SKM-1 treated with dmso at 0.1 percent for 144 hours (cell line): ENCODE results near the gene USP19.

Experiments used
- DNase-seq: peaks from one replicate; lab custom pipeline; 2025; ENCODE audit not compliant: unreplicated experiment; lab: John Stamatoyannopoulos, UW

USP19 gene

GRCh38 chr3:49120438-49121131 lies at the start of gene USP19:
USP19 (minus strand) TSS chr3:49120823; CDS start chr3:49119145, 1,678 bp downstream.
- peak; percentile 87 for DNase-seq

- no peak for DNase-seq
These were observed 46.3 kb upstream of the USP19 start for GRCh38 chr3:49166752-49167556.

- DNase-seq: peak; percentile 37
These were observed 45.4 kb upstream of the USP19 start, which contains the start of gene CCDC71 for GRCh38 chr3:49165771-49166751. CCDC71 (minus strand) TSS chr3:49166331; CDS start chr3:49164208, 2,123 bp downstream.

GRCh38 chr3:49164983-49165720 lies 44.5 kb upstream of the USP19 start:
- DNase-seq: no peak

- DNase-seq: no peak
These were observed 43.0 kb upstream of the USP19 start for GRCh38 chr3:49163609-49164008.

- no peak for DNase-seq
These were observed 42.3 kb upstream of the USP19 start for GRCh38 chr3:49162751-49163419.

GRCh38 chr3:49161808-49162530 lies 41.3 kb upstream of the USP19 start:
- peak; percentile 72 for DNase-seq

GRCh38 chr3:49161197-49161596 lies 40.6 kb upstream of the USP19 start:
- DNase-seq: no peak

- DNase-seq: no peak
These were observed 38.2 kb upstream of the USP19 start for GRCh38 chr3:49158792-49159191.

- peak; percentile 16 for DNase-seq
These were observed 37.6 kb upstream of the USP19 start for GRCh38 chr3:49158103-49158709.

- DNase-seq: no peak
These were observed 36.7 kb upstream of the USP19 start for GRCh38 chr3:49157289-49157688.

- no peak for DNase-seq
These were observed 32.8 kb upstream of the USP19 start for GRCh38 chr3:49153349-49153912.

GRCh38 chr3:49151610-49152009 lies 31.0 kb upstream of the USP19 start:
- DNase-seq: no peak

GRCh38 chr3:49148159-49148558 lies 27.5 kb upstream of the USP19 start:
- no peak for DNase-seq

GRCh38 chr3:49140080-49140479 lies 19.5 kb upstream of the USP19 start:
- DNase-seq: no peak

- DNase-seq: no peak
These were observed 14.9 kb upstream of the USP19 start for GRCh38 chr3:49135499-49135898.

GRCh38 chr3:49134471-49135265 lies 14.0 kb upstream of the USP19 start:
- DNase-seq: no peak
